Muscle of leg (tissue), 11 donors: ENCODE results near the gene LPIN2. TPM values are rescaled to one million over a fixed set of nuclear protein-coding genes. Genes with fewer than 3 reads are reported as not detected.
A peak's percentile ranks its signal among the peaks of the same experiment; 100 is the strongest.
"Not testable (repeated sequence)": the region's sequence is repeated elsewhere in the genome, so short reads cannot be mapped to it uniquely, and the experiment has no call there.

ENCODE experiments used
- DNase-seq: peaks from one replicate; pipeline ENCODE4 v3.0.0; 2013
- H3K27ac ChIP-seq: one replicate; pipeline ENCODE4 v1.5.1; 2013; ENCODE audit warnings: mild to moderate bottlenecking, low read length, control low read depth
- H3K27me3 ChIP-seq: one replicate; pipeline ENCODE4 v1.6.1; 2013; ENCODE audit warnings: low read length; ENCODE audit not compliant: control insufficient read depth, insufficient read depth
- H3K36me3 ChIP-seq: one replicate; pipeline ENCODE4 v1.6.1; 2013; ENCODE audit warnings: low read length; ENCODE audit not compliant: control insufficient read depth, insufficient read depth
- H3K4me1 ChIP-seq: one replicate; pipeline ENCODE4 v1.6.1; 2013; ENCODE audit warnings: low read length; ENCODE audit not compliant: control insufficient read depth, insufficient read depth
- H3K4me3 ChIP-seq: one replicate; pipeline ENCODE4 v1.5.1; 2013; ENCODE audit warnings: low read length, control low read depth
- H3K9me3 ChIP-seq: replicated peaks from 2 replicates; pipeline ENCODE4 v1.6.1; 2013; ENCODE audit warnings: low read depth, low read length; ENCODE audit not compliant: control insufficient read depth
- WGBS: methylation state at CpG from one replicate; pipeline ENCODE4 v1.1.5; 2013; ENCODE audit warnings: missing lambda C conversion rate; ENCODE audit not compliant: insufficient coverage; 5-methylcytosine and 5-hydroxymethylcytosine counted together
- polyA plus RNA-seq, 8 donors: library from polyadenylated mRNA; unstranded; fragments of 120-200 nt; gene quantifications; one replicate each; pipeline versions ENCODE4 v1.2.1 to v1.2.3, GENCODE V29; 2013; ENCODE audit warnings: inconsistent platforms in 1 of 8, low replicate concordance in 1 of 8; ENCODE audit not compliant: insufficient read length in 8 of 8, insufficient read depth in 1 of 8
- total RNA-seq: library from RNA; stranded (reverse); fragments of 120-200 nt; gene quantifications from one replicate; pipeline ENCODE4 v1.2.4, GENCODE V29; 2013

LPIN2 gene
- total and polyA plus RNA-seq, 9 donors = 10.6 to 17.8 (median 13.1) TPM

DNA sequence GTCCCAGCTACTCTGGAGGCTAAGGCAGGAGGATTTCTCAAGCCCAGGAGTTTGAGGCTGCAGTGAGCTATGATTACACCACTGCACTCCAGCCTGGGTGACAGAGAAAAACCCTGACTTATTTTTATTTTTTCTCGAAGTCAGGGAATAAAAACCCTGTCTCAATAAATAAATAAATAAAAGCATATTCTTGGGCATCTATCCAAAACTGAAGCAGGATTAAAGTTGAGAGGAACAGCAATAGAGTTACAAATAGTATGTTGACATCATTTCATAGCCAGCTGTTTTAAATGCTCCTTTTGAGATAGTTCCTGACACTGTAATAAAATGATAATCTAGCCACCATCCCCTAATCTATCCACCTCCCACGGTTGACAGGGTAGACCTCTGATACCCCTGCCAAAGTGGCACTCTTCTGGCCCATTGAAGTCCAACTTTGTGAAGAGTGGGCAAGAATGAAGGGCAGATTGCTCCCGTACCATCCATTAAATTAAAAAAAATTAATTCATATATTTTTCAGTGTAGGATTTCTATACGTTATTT, 42.3 kb upstream of the LPIN2 start:
- Histone ChIP-seq H3K27me3 (no peaks in the 10 kb centered on the region), H3K27ac (no peak overlapping the region), H3K4me3 (no peak overlapping the region), H3K4me1 (no peaks in the 10 kb centered on the region), H3K36me3 (no peaks in the 10 kb centered on the region), H3K9me3 (no peaks in the 10 kb centered on the region)
- WGBS = no CpG with 5 or more reads among the region's 4 CpGs
- peak; percentile 73 for DNase-seq

DNA sequence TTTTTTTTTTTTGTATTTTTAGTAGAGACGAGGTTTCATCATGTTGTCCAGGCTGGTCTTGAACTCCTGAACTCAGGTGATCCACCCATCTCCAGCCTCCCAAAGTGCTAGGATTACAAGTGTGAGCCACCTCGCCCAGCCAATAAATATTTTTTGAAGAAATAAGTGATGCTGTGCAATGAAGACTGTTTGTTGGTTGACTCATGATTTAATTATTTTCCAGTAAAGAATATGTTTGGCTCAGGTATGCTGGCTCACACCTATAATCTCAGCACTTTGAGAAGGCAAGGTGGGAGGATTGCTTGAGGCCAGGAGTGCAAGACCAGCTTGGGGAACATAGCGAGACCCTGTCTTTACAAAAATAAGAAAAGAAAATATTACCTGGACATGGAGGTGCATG, 41.8 kb upstream of the LPIN2 start:
- no peak overlapping the region for H3K4me3 ChIP-seq
- H3K9me3 ChIP-seq = no peaks in the 10 kb centered on the region
- H3K4me1 ChIP-seq = no peaks in the 10 kb centered on the region
- WGBS = no CpG with 5 or more reads among the region's 3 CpGs
- no peak for DNase-seq
- H3K27ac ChIP-seq = no peak overlapping the region
- H3K27me3 ChIP-seq = no peaks in the 10 kb centered on the region
- no peaks in the 10 kb centered on the region for H3K36me3 ChIP-seq

DNA sequence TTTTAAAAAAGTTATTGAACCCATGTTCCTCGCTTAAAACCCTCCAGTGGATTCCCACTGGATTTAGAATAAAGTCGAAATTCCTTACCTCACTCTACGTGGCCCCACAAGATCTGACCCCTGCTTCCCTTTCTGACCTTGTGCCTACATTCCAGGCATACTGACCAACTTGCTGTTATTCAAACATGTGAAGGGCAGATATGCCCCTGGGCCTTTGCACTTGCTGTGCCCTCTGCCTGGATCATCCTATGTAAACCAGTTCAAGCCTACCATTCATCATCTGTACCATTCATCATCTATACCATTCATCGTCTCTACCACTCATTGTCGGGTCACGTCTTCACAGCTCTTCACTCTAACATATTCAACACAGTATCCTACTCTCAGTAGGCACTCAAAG, 41.3 kb upstream of the LPIN2 start:
- WGBS = 89% methylated on average over 6 of the region's 6 CpGs
- Histone ChIP-seq H3K9me3 (no peaks in the 10 kb centered on the region), H3K36me3 (no peaks in the 10 kb centered on the region), H3K4me1 (no peaks in the 10 kb centered on the region), H3K27ac (no peak overlapping the region), H3K27me3 (no peaks in the 10 kb centered on the region), H3K4me3 (no peak overlapping the region)
- no peak for DNase-seq

DNA sequence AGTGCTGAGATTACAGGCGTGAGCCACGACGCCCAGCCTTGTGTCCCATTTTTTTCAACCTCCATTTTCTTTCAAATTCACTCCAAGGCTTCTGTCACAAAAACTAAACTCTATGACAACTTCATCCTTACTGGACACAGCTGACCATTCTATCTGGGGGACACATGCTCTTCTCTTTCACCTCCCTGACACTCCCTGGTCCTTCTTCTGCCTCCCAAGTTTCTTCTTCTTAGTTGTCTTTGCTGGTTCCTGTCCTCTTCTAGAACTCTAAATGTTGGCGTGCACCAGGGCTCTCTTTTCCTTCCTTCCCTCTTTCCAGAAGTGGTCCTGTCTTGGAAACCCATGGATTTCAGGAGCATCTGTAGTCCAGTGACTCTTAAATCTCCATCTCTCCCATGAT, 40.1 kb upstream of the LPIN2 start:
- no peak for DNase-seq
- Histone ChIP-seq H3K36me3 (no peaks in the 10 kb centered on the region), H3K4me3 (no peak overlapping the region), H3K27me3 (no peaks in the 10 kb centered on the region), H3K27ac (no peak overlapping the region), H3K4me1 (no peaks in the 10 kb centered on the region), H3K9me3 (no peaks in the 10 kb centered on the region)
- WGBS = 97% methylated on average over 4 of the region's 4 CpGs

DNA sequence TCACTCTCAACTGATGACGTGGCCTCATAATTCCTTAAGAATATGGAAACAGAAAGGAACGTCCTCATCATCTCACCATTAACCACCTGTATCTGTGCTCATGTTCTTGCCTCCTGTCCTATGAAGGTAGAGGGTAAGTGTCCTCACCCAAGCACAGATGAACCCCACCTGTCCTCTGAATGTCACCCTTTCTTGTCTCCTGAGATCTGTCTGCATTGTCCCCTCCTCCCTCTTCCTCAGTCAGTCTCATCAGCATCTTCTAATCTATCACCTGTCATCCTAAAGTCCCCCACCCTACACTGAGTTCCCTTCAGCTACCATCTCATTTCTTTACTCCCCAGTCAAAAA, 39.4 kb upstream of the LPIN2 start:
- H3K27ac ChIP-seq = no peak overlapping the region
- H3K27me3 ChIP-seq = no peaks in the 10 kb centered on the region
- no peak overlapping the region for H3K4me3 ChIP-seq
- no peak for DNase-seq
- no peaks in the 10 kb centered on the region for H3K36me3 ChIP-seq
- no peaks in the 10 kb centered on the region for H3K4me1 ChIP-seq
- WGBS = 100% methylated on average over 1 of the region's 2 CpGs
- H3K9me3 ChIP-seq = no peaks in the 10 kb centered on the region

DNA sequence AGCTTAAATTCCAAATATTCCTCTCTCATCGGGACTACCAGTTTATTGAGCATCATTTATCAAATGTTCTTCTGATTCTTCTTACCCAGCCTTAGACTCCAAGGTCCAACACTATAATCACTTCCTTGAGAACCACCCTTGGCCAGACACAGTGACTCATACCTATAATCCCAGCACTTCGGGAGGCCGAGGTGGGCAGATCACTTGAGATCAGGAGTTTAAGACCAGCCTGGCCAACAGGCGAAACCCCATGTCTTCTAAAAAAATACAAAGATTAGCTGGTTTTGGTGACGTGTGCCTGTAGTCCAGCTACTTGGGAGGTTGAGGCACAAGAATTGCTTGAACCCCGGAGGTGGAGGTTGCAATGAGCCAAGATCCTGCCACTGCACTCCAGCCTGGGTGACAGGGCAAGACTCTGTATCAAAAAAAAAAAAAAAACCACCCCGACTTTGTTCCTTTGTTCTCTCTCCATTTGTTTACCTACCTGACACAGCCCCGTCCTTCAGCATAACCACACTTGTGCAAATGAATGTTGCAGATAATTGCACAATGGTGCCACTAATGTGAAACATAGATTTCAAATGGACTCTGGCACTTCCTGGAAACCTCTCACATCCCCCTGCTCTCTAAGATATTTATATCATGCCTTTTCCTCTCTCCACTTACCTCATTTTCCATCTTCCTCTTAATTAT, 38.9 kb upstream of the LPIN2 start:
- WGBS = 78% methylated on average over 6 of the region's 8 CpGs
- Histone ChIP-seq H3K36me3 (no peaks in the 10 kb centered on the region), H3K4me3 (no peak overlapping the region), H3K4me1 (no peaks in the 10 kb centered on the region), H3K9me3 (no peaks in the 10 kb centered on the region), H3K27me3 (no peaks in the 10 kb centered on the region), H3K27ac (no peak overlapping the region)
- peak; percentile 35 for DNase-seq

DNA sequence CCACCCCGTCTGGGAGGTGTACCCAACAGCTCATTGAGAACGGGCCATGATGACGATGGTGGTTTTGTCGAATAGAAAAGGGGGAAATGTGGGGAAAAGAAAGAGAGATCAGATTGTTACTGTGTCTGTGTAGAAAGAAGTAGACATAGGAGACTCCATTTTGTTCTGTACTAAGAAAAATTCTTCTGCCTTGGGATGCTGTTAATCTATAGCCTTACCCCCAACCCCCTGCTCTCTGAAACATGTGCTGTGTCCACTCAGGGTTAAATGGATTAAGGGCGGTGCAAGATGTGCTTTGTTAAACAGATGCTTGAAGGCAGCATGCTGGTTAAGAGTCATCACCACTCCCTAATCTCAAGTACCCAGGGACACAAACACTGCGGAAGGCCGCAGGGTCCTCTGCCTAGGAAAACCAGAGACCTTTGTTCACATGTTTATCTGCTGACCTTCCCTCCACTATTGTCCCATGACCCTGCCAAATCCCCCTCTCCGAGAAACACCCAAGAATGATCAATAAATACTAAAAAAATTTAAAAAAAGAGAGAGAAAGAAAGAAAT, 37.0 kb upstream of the LPIN2 start:
- H3K9me3 ChIP-seq, DNase-seq, H3K4me3 ChIP-seq, H3K4me1 ChIP-seq, H3K27ac ChIP-seq, H3K36me3 ChIP-seq, H3K27me3 ChIP-seq: not testable (repeated sequence)
- no CpG with 5 or more reads among the region's 8 CpGs for WGBS

DNA sequence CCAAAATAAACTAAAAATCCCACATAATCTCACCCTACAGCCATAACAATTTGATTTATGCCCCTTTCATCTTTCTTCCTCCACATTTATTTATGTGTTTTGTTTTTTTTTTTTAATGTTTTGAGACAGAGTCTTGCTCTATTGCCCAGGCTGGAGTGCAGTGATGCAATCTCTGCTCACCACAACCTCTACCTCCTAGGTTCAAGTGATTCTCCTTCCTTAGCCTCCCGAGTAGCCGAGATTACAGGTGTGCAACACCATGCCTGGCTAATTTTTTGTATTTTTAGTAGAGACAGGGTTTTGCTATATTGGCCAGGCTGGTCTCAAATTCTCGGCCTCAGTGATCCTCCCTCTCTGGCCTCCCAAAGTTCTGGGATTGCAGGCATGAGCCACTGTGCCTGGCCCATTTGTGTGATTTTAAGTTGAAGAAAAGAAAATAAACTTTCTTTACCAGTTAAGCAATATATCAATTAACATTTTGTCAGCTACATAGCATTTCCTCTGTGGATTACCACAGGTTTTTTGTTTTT, 35.9 kb upstream of the LPIN2 start:
- H3K27me3 ChIP-seq = no peaks in the 10 kb centered on the region
- H3K36me3 ChIP-seq = no peaks in the 10 kb centered on the region
- H3K27ac ChIP-seq = no peak overlapping the region
- DNase-seq = no peak
- no peaks in the 10 kb centered on the region for H3K4me1 ChIP-seq
- no peak overlapping the region for H3K4me3 ChIP-seq
- no CpG with 5 or more reads among the region's 3 CpGs for WGBS
- no peaks in the 10 kb centered on the region for H3K9me3 ChIP-seq

DNA sequence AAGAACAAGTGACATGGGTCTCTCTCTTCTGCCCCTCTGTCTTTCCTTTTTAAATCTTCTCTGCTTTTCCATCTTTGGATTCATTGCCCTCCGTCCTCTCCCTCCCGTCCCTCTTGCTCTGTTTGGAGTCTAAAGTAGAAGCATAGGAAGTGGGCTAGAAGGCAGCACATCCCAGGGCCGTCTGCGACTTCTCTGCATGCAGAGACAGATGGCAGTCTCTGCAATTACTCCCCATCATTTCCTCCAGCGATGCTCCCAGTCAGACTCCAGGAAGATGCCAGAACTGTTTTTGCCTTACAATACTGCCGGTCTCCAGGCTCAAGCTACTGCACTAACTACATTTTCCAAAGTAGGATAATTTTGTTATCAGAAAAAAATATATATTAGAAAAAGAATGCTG, 35.2 kb upstream of the LPIN2 start:
- H3K27me3 ChIP-seq = no peaks in the 10 kb centered on the region
- no peaks in the 10 kb centered on the region for H3K4me1 ChIP-seq
- H3K9me3 ChIP-seq = no peaks in the 10 kb centered on the region
- DNase-seq = no peak
- no CpG with 5 or more reads among the region's 6 CpGs for whole genome bisulfite sequencing
- no peak overlapping the region for H3K27ac ChIP-seq
- no peaks in the 10 kb centered on the region for H3K36me3 ChIP-seq
- H3K4me3 ChIP-seq = no peak overlapping the region

DNA sequence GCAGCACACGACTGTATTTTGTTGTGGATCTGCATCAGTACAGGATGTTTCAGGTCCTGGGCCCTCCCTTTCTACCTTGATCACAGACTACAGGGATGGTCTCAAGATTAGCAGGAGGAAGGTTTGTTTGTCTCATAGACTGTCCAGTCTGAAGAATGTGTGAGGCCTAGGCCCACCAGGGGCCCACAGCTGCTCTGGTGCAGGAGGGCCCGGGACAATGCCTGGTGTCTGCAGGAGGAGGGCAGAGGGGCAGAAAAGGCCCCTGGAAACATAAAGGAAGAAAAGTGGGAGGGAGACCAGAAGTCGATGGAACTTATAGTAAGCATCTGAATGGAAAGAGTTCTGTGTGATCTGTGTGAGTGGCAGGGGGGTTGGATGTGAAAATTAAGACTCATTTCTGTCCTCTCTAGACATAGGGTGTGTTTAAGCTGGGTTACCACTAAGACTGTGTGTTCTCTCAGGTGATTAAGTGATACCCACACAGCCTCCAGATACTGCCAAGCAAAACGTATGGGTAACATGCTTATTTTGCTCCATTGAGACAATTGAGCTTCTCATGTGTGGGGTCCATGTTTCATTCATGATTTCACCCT, 33.4 kb upstream of the LPIN2 start:
- Histone ChIP-seq H3K4me3 (no peak overlapping the region), H3K4me1 (no peaks in the 10 kb centered on the region), H3K9me3 (no peaks in the 10 kb centered on the region), H3K27ac (no peak overlapping the region), H3K36me3 (no peaks in the 10 kb centered on the region), H3K27me3 (no peaks in the 10 kb centered on the region)
- no peak for DNase-seq
- 53% methylated on average over 3 of the region's 4 CpGs for WGBS
